Measurements from ENCODE around the gene CPT1A. TPM values are rescaled to one million over a fixed set of nuclear protein-coding genes. Genes with fewer than 3 reads are reported as not detected.

CPT1A gene
- total and polyA plus RNA-seq, 8 donors: 7.0 to 103 (median 30.1) TPM

GRCh38 chr11:68784653-68785052 is 57.1 kb downstream of the CPT1A start:
- no peaks in the 10 kb centered on the region for H3K27me3 ChIP-seq
- no peaks in the 10 kb centered on the region for H3K9me3 ChIP-seq
- peaks cover 50 to 100% (median 97%) of the 10 kb centered on the region in 4 donors for H3K36me3 ChIP-seq
- no peak for TF ChIP-seq CTCF (IDR thresholded peaks at IDR 0.05)
- no peak for TF ChIP-seq POLR2AphosphoS5 (IDR thresholded peaks at IDR 0.05)
- no peak for TF ChIP-seq POLR2A (IDR thresholded peaks at IDR 0.05)
- H3K27ac ChIP-seq: no peak overlapping the region
- no peaks in the 10 kb centered on the region for H3K4me1 ChIP-seq
- DNase-seq: no peak
- WGBS, 5 donors: 95 to 97% (median 96%) methylated on average over 10 to 16 of the region's 16 CpGs
- H3K4me3 ChIP-seq: no peak overlapping the region
- intact Hi-C loops (cut with DNase I; ENCODE audit: low total_unique reads): no loop called here

GRCh38 chr11:68783216-68783821 is 58.4 kb downstream of the CPT1A start:
- Histone ChIP-seq H3K27ac (no peak overlapping the region), H3K9me3 (no peaks in the 10 kb centered on the region), H3K4me3 (no peak overlapping the region), H3K36me3 (peaks cover 58 to 100% (median 99%) of the 10 kb centered on the region in 4 donors), H3K4me1 (no peaks in the 10 kb centered on the region), H3K27me3 (no peaks in the 10 kb centered on the region)
- no peak for DNase-seq
- TF ChIP-seq EP300 (IDR thresholded peaks at IDR 0.05): no peak
- 85 to 94% (median 92%) methylated on average over 15 to 16 of the region's 16 CpGs for WGBS, 5 donors
- intact Hi-C loops (cut with DNase I; ENCODE audit: low total_unique reads): no loop called here

GRCh38 chr11:68782711-68783110 is 59.0 kb downstream of the CPT1A start:
- no peak for DNase-seq
- no peaks in the 10 kb centered on the region for H3K4me1 ChIP-seq
- H3K4me3 ChIP-seq: no peak overlapping the region
- intact Hi-C loops (cut with DNase I; ENCODE audit: low total_unique reads): no loop called here
- peaks cover 64 to 100% (median 99%) of the 10 kb centered on the region in 4 donors for H3K36me3 ChIP-seq
- no peak for TF ChIP-seq POLR2AphosphoS5 (IDR thresholded peaks at IDR 0.05)
- TF ChIP-seq EP300 (IDR thresholded peaks at IDR 0.05): no peak
- TF ChIP-seq CTCF (IDR thresholded peaks at IDR 0.05): no peak
- no peaks in the 10 kb centered on the region for H3K9me3 ChIP-seq
- H3K27ac ChIP-seq: no peak overlapping the region
- WGBS, 5 donors: 96 to 98% (median 97%) methylated on average over 16 to 26 of the region's 26 CpGs
- no peaks in the 10 kb centered on the region for H3K27me3 ChIP-seq

- TF ChIP-seq POLR2AphosphoS5 (IDR thresholded peaks at IDR 0.05) (peak in 1 of 3 donors; percentile 19), EP300 (IDR thresholded peaks at IDR 0.05) (no peak)
- Histone ChIP-seq H3K27ac (no peak overlapping the region), H3K9me3 (no peaks in the 10 kb centered on the region), H3K4me1 (no peaks in the 10 kb centered on the region), H3K27me3 (no peaks in the 10 kb centered on the region), H3K4me3 (no peak overlapping the region), H3K36me3 (peaks cover 68 to 100% (median 99%) of the 10 kb centered on the region in 4 donors)
- peak; percentile 47 to 87 for DNase-seq
- intact Hi-C loops (cut with DNase I; ENCODE audit: low total_unique reads): no loop called here
- WGBS, 5 donors: 35 to 53% (median 37%) methylated on average over 4 of the region's 4 CpGs
Observed at GRCh38 chr11:68780829-68781228, 60.9 kb downstream of the CPT1A start.

GRCh38 chr11:68778205-68778604 is 63.5 kb downstream of the CPT1A start:
- no peak overlapping the region for H3K4me3 ChIP-seq
- intact Hi-C loops (cut with DNase I; ENCODE audit: low total_unique reads): no loop called here
- H3K4me1 ChIP-seq: peaks cover 0 to 10% (median 5%) of the 10 kb centered on the region in 4 donors
- WGBS, 5 donors: 78 to 85% (median 80%) methylated on average over 7 of the region's 7 CpGs
- TF ChIP-seq CTCF (IDR thresholded peaks at IDR 0.05) (no peak), POLR2AphosphoS5 (IDR thresholded peaks at IDR 0.05) (no peak), EP300 (IDR thresholded peaks at IDR 0.05) (no peak), POLR2A (IDR thresholded peaks at IDR 0.05) (no peak)
- no peaks in the 10 kb centered on the region for H3K9me3 ChIP-seq
- H3K27ac ChIP-seq: no peak overlapping the region
- no peak for DNase-seq
- peaks cover 86 to 100% (median 100%) of the 10 kb centered on the region in 4 donors for H3K36me3 ChIP-seq
- H3K27me3 ChIP-seq: no peaks in the 10 kb centered on the region
